Esophagus (tissue), 2 donors: ENCODE data around the gene ATP5MC3. TPM values are rescaled to one million over a fixed set of nuclear protein-coding genes. Genes with fewer than 3 reads are reported as not detected.
"Not testable (repeated sequence)": the region's sequence is repeated elsewhere in the genome, so short reads cannot be mapped to it uniquely, and the experiment has no call there.

ENCODE experiments used
- H3K27ac ChIP-seq, 2 donors: one replicate each; pipeline ENCODE4 v1.5.1; 2013; ENCODE audit warnings: low read depth in 2 of 2, mild to moderate bottlenecking in 2 of 2, inconsistent platforms in 1 of 2, low read length in 1 of 2, moderate library complexity in 1 of 2
- H3K27me3 ChIP-seq, 2 donors: one replicate each; pipeline ENCODE4 v1.6.1; 2013; ENCODE audit warnings: low read length in 2 of 2, control low read depth in 1 of 2, mild to moderate bottlenecking in 1 of 2; ENCODE audit not compliant: insufficient read depth in 2 of 2, control insufficient read depth in 1 of 2
- H3K36me3 ChIP-seq, 2 donors: one replicate each; pipeline ENCODE4 v1.6.1; 2013; ENCODE audit warnings: low read length in 1 of 2; ENCODE audit not compliant: control insufficient read depth in 2 of 2, insufficient read depth in 2 of 2
- H3K4me1 ChIP-seq, 2 donors: one replicate each; pipeline ENCODE4 v1.6.1; 2013; ENCODE audit warnings: low read length in 1 of 2; ENCODE audit not compliant: control insufficient read depth in 2 of 2, insufficient read depth in 2 of 2
- H3K4me3 ChIP-seq, 2 donors: one replicate each; pipeline ENCODE4 v1.5.1; 2013; ENCODE audit warnings: low read length in 2 of 2, mild to moderate bottlenecking in 2 of 2, low read depth in 1 of 2, moderate library complexity in 1 of 2
- H3K9me3 ChIP-seq, 2 donors: one replicate each; pipeline ENCODE4 v1.6.1; 2013; ENCODE audit warnings: mild to moderate bottlenecking in 2 of 2, low read depth in 1 of 2, low read length in 1 of 2, moderate library complexity in 1 of 2; ENCODE audit not compliant: control insufficient read depth in 2 of 2, insufficient read depth in 1 of 2
- WGBS, 2 donors: extraction: QIAGEN DNeasy Blood & Tissue Kit; methylation state at CpG; one replicate each; pipeline ENCODE4 v1.1.7; 2013; 5-methylcytosine and 5-hydroxymethylcytosine counted together
- polyA plus RNA-seq, 2 donors: library from polyadenylated mRNA; stranded (reverse); fragments of 200-250 nt; gene quantifications; one replicate each; pipeline ENCODE4 v1.2.3, GENCODE V29; 2013
- donor health status: healthy with polysubstance abuse.
- donor health status: Bipolar disorder and iron deficiency.

ATP5MC3 gene
- polyA plus RNA-seq: 100 to 1,000 TPM; 148 to 432 TPM

GRCh38 chr2:175181104-175181876, at the start of gene ATP5MC3:
ATP5MC3 (minus strand) TSS chr2:175181710; CDS start chr2:175181393, 317 bp downstream.
- Histone ChIP-seq H3K4me1 (no peaks in the 10 kb centered on the region), H3K27me3 (no peaks in the 10 kb centered on the region), H3K9me3 (no peaks in the 10 kb centered on the region), H3K4me3 (peak within 1 kb of the TSS; percentile 85 to 98), H3K27ac (peak within 1 kb of the TSS; percentile 80 to 96), H3K36me3 (peaks cover 3 to 5% of the 10 kb centered on the region in 2 donors)
- 0 to 1% methylated on average over 50 to 53 of the region's 53 CpGs for WGBS, 2 donors

- whole genome bisulfite sequencing, 2 donors: 73 to 76% methylated on average over 4 of the region's 4 CpGs
- H3K36me3 ChIP-seq: not testable (repeated sequence)
Observed at GRCh38 chr2:175228601-175229000, 47.1 kb upstream of the ATP5MC3 start.

GRCh38 chr2:175228179-175228578, 46.7 kb upstream of the ATP5MC3 start:
- H3K36me3 ChIP-seq: no peaks in the 10 kb centered on the region
- H3K27me3 ChIP-seq: no peaks in the 10 kb centered on the region
- no peaks in the 10 kb centered on the region for H3K4me1 ChIP-seq

More at GRCh38 chr2:175228601-175229000, 47.1 kb upstream of the ATP5MC3 start:
- H3K4me1 ChIP-seq, H3K27ac ChIP-seq, H3K9me3 ChIP-seq, H3K4me3 ChIP-seq, H3K27me3 ChIP-seq: not testable (repeated sequence)

GRCh38 chr2:175227393-175227792, 45.9 kb upstream of the ATP5MC3 start:
- Histone ChIP-seq H3K4me3 (no peak overlapping the region), H3K27ac (no peak overlapping the region), H3K36me3 (no peaks in the 10 kb centered on the region), H3K27me3 (no peaks in the 10 kb centered on the region), H3K9me3 (no peaks in the 10 kb centered on the region), H3K4me1 (no peaks in the 10 kb centered on the region)
- WGBS, 2 donors: 80% methylated on average over 1 of the region's 1 CpG

More at GRCh38 chr2:175228179-175228578, 46.7 kb upstream of the ATP5MC3 start:
- Histone ChIP-seq H3K4me3 (no peak overlapping the region), H3K27ac (no peak overlapping the region), H3K9me3 (no peaks in the 10 kb centered on the region)

- Histone ChIP-seq H3K4me3 (no peak overlapping the region), H3K27me3 (peaks cover 0 to 2% of the 10 kb centered on the region in 2 donors), H3K27ac (no peak overlapping the region), H3K36me3 (no peaks in the 10 kb centered on the region), H3K9me3 (no peaks in the 10 kb centered on the region), H3K4me1 (no peaks in the 10 kb centered on the region)
- WGBS, 2 donors: 85 to 88% methylated on average over 4 of the region's 4 CpGs
Observed at GRCh38 chr2:175220075-175220474, 38.6 kb upstream of the ATP5MC3 start.

GRCh38 chr2:175218551-175218950, 37.0 kb upstream of the ATP5MC3 start:
- Histone ChIP-seq H3K27me3 (peaks cover 0 to 2% of the 10 kb centered on the region in 2 donors), H3K36me3 (no peaks in the 10 kb centered on the region), H3K4me1 (no peaks in the 10 kb centered on the region), H3K9me3 (no peaks in the 10 kb centered on the region), H3K4me3 (no peak overlapping the region), H3K27ac (no peak overlapping the region)

GRCh38 chr2:175207741-175208438, 26.4 kb upstream of the ATP5MC3 start:
- WGBS, 2 donors: 63 to 70% methylated on average over 6 of the region's 6 CpGs
- no peak overlapping the region for H3K4me3 ChIP-seq
- no peaks in the 10 kb centered on the region for H3K4me1 ChIP-seq
- H3K36me3 ChIP-seq: no peaks in the 10 kb centered on the region
- H3K9me3 ChIP-seq: no peaks in the 10 kb centered on the region
- H3K27me3 ChIP-seq: no peaks in the 10 kb centered on the region
- H3K27ac ChIP-seq: no peak overlapping the region

GRCh38 chr2:175206866-175207265, 25.4 kb upstream of the ATP5MC3 start:
- WGBS, 2 donors: 83 to 86% methylated on average over 3 of the region's 3 CpGs
- no peaks in the 10 kb centered on the region for H3K9me3 ChIP-seq
- no peaks in the 10 kb centered on the region for H3K27me3 ChIP-seq
- H3K27ac ChIP-seq: no peak overlapping the region
- H3K4me3 ChIP-seq: no peak overlapping the region
- H3K36me3 ChIP-seq: no peaks in the 10 kb centered on the region
- H3K4me1 ChIP-seq: no peaks in the 10 kb centered on the region

GRCh38 chr2:175205523-175205922, 24.0 kb upstream of the ATP5MC3 start:
- H3K27ac ChIP-seq: no peak overlapping the region
- no peak overlapping the region for H3K4me3 ChIP-seq
- WGBS, 2 donors: 78 to 85% methylated on average over 3 of the region's 3 CpGs
- H3K27me3 ChIP-seq: no peaks in the 10 kb centered on the region
- H3K4me1 ChIP-seq: no peaks in the 10 kb centered on the region
- no peaks in the 10 kb centered on the region for H3K36me3 ChIP-seq
- H3K9me3 ChIP-seq: no peaks in the 10 kb centered on the region
